ENCODE measurements around the gene FANCC.

FANCC gene

DNA sequence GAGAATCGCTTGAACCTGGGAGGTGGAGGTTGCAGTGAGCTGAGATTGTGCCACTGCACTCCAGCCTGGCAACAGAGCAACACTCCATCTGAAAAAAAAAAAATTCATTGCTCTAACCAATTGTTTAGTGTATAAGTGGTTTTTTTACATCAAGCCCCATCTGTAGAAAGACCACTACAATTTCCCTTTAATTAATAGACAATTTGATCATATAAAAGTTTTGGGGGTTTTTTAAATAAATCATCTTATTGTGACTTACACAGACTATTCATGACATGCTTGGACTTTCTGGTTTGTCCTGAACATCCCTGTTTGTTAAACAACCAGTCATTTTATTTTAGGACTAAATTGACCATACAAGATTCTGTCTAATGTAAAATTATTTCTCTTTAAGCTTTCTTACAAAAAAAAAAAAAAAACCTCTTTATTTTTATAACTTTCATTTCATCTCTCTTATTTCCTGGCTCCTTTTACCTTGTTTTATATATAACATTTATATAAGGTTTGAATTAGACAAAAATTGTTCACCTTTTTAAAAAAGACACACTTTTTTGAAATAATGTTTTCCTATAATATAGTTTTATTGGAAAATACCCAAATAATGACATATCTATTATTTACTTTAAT lies 9.8 kb upstream of the FANCC start:
- DNase-seq (ENCODE audit: low spot score) = no peak
- TF ChIP-seq, protein P1, sequence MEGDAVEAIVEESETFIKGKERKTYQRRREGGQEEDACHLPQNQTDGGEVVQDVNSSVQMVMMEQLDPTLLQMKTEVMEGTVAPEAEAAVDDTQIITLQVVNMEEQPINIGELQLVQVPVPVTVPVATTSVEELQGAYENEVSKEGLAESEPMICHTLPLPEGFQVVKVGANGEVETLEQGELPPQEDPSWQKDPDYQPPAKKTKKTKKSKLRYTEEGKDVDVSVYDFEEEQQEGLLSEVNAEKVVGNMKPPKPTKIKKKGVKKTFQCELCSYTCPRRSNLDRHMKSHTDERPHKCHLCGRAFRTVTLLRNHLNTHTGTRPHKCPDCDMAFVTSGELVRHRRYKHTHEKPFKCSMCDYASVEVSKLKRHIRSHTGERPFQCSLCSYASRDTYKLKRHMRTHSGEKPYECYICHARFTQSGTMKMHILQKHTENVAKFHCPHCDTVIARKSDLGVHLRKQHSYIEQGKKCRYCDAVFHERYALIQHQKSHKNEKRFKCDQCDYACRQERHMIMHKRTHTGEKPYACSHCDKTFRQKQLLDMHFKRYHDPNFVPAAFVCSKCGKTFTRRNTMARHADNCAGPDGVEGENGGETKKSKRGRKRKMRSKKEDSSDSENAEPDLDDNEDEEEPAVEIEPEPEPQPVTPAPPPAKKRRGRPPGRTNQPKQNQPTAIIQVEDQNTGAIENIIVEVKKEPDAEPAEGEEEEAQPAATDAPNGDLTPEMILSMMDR (IDR thresholded peaks at IDR 0.05; ENCODE audit: extremely low read depth, missing control alignments) = no peak

DNA sequence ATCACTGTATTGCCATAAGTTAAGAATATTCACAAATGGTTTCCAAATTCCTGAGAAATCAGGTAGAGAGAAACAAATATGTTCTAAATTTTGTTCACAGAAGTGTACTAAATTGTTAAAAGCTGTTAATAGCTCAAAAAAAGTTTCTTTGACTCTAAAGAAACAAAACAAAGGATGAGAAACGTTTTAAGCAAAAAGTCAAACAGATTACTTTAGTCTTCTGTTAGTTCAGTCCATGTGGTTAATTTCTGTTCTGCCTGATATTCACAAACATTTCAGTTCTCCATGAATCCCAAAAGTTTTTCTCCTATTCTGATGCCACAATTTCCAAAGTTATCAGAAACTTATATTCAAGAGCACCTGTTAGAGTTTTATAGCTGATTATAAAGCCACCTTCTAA lies 7.7 kb upstream of the FANCC start:
- TF ChIP-seq, protein P1 (IDR thresholded peaks at IDR 0.05; ENCODE audit: extremely low read depth, missing control alignments) = no peak
- no peak for DNase-seq (ENCODE audit: low spot score)

DNA sequence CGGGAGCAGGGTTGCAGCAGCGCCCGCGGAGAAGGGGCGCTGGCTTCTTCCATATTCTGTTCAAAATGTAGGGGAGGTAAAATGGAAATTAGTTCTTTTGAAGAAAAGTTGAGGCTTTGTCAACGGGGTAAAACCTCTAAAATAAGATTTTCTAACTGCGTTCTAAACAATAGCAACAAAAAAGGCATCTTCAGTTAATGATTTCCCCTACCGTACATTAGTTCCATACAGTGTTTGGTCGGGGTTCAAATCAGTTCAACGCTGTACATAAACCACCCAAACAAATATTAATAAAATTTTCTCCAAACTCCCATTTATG lies 343 bp upstream of the FANCC start:
- TF ChIP-seq, protein P1 (IDR thresholded peaks at IDR 0.05; ENCODE audit: extremely low read depth, missing control alignments) = no peak
- DNase-seq (ENCODE audit: low spot score) = no peak

DNA sequence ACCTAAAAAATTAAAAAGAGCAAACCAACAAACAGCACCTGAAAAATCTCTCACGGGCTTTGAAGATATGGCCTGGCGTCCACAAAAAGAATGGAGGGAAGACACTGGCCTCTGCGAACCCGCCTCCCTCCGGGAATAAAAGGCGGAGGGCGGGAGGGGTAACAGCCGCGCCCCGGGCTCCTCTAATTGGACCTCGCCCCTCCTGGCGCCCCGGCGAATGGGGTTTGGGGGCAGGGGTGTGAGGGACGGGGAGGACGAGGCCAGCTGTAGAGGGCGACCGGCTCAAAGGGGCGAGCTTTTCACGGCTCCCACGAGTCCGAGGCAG lies 753 bp downstream of the FANCC start:
- TF ChIP-seq, protein P1 (IDR thresholded peaks at IDR 0.05; ENCODE audit: extremely low read depth, missing control alignments) = no peak
- peak; percentile 82 for DNase-seq (ENCODE audit: low spot score)

DNA sequence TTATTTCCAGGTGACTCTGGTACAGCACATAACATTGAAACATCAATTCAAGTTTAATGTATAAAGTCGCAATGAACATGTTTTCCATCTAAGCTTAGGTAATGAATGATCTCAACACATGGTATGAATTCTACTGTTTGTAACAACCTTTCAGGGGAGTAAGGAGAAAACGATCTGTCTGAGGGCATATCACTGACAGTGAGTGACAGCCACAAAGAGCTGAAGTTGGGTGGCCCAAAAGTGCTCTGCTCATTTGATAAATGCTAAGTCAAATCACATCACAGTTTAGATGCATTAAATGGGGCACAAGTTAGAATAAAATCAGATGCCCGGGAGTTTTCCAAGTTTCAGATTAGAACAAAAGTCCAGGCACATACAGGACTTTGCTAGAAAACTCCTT lies 1.2 kb downstream of the FANCC start:
- DNase-seq (ENCODE audit: low spot score) = no peak

DNA sequence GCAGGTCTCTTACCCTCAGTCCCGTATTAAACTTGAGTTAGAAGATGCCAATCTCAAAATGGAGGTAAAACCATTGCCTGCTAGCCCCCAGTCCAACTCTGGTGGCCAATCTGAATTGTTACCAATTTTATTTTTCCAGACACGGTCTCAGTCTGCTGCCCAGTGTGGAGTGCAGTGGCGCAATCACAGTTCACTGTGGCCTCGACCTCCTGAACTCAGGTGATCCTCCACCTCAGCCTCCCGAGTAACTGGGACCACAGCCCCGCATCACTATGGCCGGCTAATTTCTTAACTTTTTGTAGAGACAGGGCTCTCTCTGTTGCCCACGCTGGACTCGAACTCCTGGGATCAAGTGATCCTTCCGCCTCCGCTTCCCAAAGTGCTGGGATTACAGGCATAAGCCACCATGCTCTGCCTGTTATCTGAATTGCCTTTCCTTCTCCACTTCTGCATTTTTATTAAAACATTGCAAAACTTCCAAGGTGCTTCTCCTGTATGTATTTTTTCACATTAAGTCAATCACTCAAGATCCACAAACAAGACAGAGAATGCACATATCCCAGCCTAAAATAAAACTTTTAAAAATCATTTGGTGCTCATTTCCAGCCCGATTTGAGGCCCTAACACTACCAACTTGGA lies 2.3 kb downstream of the FANCC start:
- TF ChIP-seq, protein P1 (IDR thresholded peaks at IDR 0.05; ENCODE audit: extremely low read depth, missing control alignments) = no peak
- no peak for DNase-seq (ENCODE audit: low spot score)

More for the DNA sequence above, 1.2 kb downstream of the FANCC start:
- TF ChIP-seq, protein P1 (IDR thresholded peaks at IDR 0.05; ENCODE audit: extremely low read depth, missing control alignments) = no peak

DNA sequence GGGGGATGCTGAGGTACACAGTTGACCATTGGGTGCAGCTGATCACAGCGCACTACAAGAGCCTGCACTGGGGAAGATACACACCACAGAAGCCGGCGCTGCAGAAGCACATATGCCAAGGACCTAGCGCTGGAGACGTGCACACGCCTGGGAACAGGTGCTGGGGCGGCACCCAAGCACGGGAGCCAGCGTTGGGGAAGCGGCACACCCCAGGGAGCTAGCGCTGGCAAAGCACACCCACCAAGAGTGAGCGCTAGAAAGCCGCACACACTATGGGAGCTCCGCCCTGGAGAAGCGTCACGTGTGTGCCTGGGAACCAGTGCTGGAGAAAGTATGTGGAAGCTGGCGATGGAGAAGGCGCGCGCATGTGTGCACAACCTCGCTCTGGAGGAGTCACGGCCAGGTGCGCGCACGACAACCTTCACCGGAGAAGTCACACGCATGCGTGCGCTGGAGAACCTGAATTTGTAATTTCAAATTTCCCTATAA lies 4.5 kb downstream of the FANCC start:
- DNase-seq (ENCODE audit: low spot score) = no peak
- TF ChIP-seq, protein P1 (IDR thresholded peaks at IDR 0.05; ENCODE audit: extremely low read depth, missing control alignments) = no peak

Measured in GM20000 (cell line).